PC-9 (cell line): Measurements from ENCODE around the gene IKZF2. TPM values are rescaled to one million over a fixed set of nuclear protein-coding genes. Genes with fewer than 3 reads are reported as not detected.

Source experiments
- BruUV-seq: library from RNA; stranded (reverse); fragments of 400-500 nt; replicated peaks from 2 replicates; lab custom pipeline; 2021; lab: Mats Ljungman, UMichigan
- CTCF ChIA-PET: fragments of 300-600 bp; sonication (Branson Sonifier 250); formaldehyde crosslinking; loops from one replicate; lab custom pipeline; 2022; ENCODE audit warnings: antibody characterized with exemption; lab: Charles Lee
- POLR2A ChIA-PET: fragments of 300-600 bp; sonication (Branson Sonifier 250); formaldehyde crosslinking; loops from one replicate; lab custom pipeline; 2022; ENCODE audit warnings: antibody characterized with exemption; ENCODE audit not compliant: unreplicated experiment; lab: Charles Lee
- DNase-seq, 2 experiments: peaks; one replicate each; pipeline versions ENCODE4 v3.0.0 to v3.0.0-alpha.2; 2015 to 2022; ENCODE audit warnings: mixed read lengths in 1 of 2
- H2AFZ ChIP-seq: fragments of 200-600 bp; sonication (generic); 2 replicates; pipeline ENCODE4 v1.8.1; 2017; ENCODE audit warnings: antibody characterized with exemption
- H3F3A ChIP-seq: fragments of 200-600 bp; sonication (generic); 2 replicates; pipeline ENCODE4 v1.8.1; 2017; ENCODE audit warnings: antibody characterized with exemption, mild to moderate bottlenecking, low read depth; ENCODE audit not compliant: insufficient read depth
- H3K27ac ChIP-seq: fragments of 200-600 bp; sonication (generic); 2 replicates; pipeline ENCODE4 v1.6.1; 2016; ENCODE audit warnings: mixed run types
- H3K27me3 ChIP-seq: fragments of 200-600 bp; sonication (generic); 2 replicates; pipeline ENCODE4 v1.6.1; 2016; ENCODE audit warnings: low read depth, mixed run types; ENCODE audit not compliant: insufficient read depth
- H3K36me3 ChIP-seq: fragments of 200-600 bp; sonication (generic); 2 replicates; pipeline ENCODE4 v1.6.1; 2016; ENCODE audit warnings: low read depth, mixed run types
- H3K4me1 ChIP-seq: fragments of 200-600 bp; sonication (generic); replicated peaks from 2 replicates; pipeline ENCODE4 v1.6.1; 2016; ENCODE audit warnings: mixed run types; ENCODE audit not compliant: insufficient read depth
- H3K4me2 ChIP-seq: fragments of 200-600 bp; sonication (generic); 2 replicates; pipeline ENCODE4 v1.6.1; 2017; ENCODE audit warnings: mixed run types
- H3K4me3 ChIP-seq: fragments of 200-600 bp; sonication (generic); 2 replicates; pipeline ENCODE4 v1.6.1; 2016; ENCODE audit warnings: mixed run types
- H3K79me2 ChIP-seq: fragments of 200-600 bp; sonication (generic); 2 replicates; pipeline ENCODE4 v1.6.1; 2017; ENCODE audit warnings: low read depth, mixed run types
- H3K9me2 ChIP-seq: fragments of 200-600 bp; sonication (generic); 2 replicates; pipeline ENCODE4 v1.8.1; 2017; ENCODE audit warnings: mild to moderate bottlenecking; ENCODE audit not compliant: insufficient read depth
- H3K9me3 ChIP-seq: fragments of 200-600 bp; sonication (generic); 2 replicates; pipeline ENCODE4 v1.8.1; 2016; ENCODE audit warnings: low read depth; ENCODE audit not compliant: insufficient read depth
- H4K20me1 ChIP-seq: fragments of 200-600 bp; sonication (generic); 2 replicates; pipeline ENCODE4 v1.8.1; 2017; ENCODE audit not compliant: insufficient read depth
- EZH2 ChIP-seq: fragments of 200-600 bp; sonication (generic); IDR thresholded peaks from 2 replicates; pipeline ENCODE4 v1.8.0; 2017; ENCODE audit warnings: antibody characterized with exemption, low read depth
- intact Hi-C: fragments of 100-400 bp; cut with micrococcal nuclease; formaldehyde crosslinking; loops from one replicate; pipeline ENCODE4 v1.10.0; 2022; ENCODE audit not compliant: unreplicated experiment
- total RNA-seq: library from RNA; stranded (reverse); gene quantifications from 2 replicates; pipeline ENCODE4 v1.2.3, GENCODE V29; 2021
- TF ChIP-seq, protein P1 (sequence below): fragments of 200-600 bp; sonication (generic); conservative IDR thresholded peaks from 2 replicates; pipeline ENCODE4 v1.6.1; 2017; ENCODE audit warnings: mixed run types, antibody characterized with exemption, mild to moderate bottlenecking, moderate library complexity

Gene IKZF2
- total RNA-seq, 1 experiment from 2014 or later, result 28.3 TPM

- Histone ChIP-seq H4K20me1 (no peaks in the 10 kb centered on the region), H2AFZ (no peak overlapping the region), H3K4me1 (no peaks in the 10 kb centered on the region), H3K79me2 (no peaks in the 10 kb centered on the region), H3K27me3 (no peaks in the 10 kb centered on the region), H3K4me2 (no peak overlapping the region), H3K9me2 (no peaks in the 10 kb centered on the region), H3K36me3 (no peaks in the 10 kb centered on the region), H3F3A (no peaks in the 10 kb centered on the region), H3K9me3 (no peaks in the 10 kb centered on the region), H3K27ac (no peak overlapping the region), H3K4me3 (no peak overlapping the region)
- BruUV-seq, result no TSS peak
- DNase-seq, result no peak
- CTCF ChIA-PET, result no interaction called here
- no peak for TF ChIP-seq EZH2
- TF ChIP-seq, protein P1, sequence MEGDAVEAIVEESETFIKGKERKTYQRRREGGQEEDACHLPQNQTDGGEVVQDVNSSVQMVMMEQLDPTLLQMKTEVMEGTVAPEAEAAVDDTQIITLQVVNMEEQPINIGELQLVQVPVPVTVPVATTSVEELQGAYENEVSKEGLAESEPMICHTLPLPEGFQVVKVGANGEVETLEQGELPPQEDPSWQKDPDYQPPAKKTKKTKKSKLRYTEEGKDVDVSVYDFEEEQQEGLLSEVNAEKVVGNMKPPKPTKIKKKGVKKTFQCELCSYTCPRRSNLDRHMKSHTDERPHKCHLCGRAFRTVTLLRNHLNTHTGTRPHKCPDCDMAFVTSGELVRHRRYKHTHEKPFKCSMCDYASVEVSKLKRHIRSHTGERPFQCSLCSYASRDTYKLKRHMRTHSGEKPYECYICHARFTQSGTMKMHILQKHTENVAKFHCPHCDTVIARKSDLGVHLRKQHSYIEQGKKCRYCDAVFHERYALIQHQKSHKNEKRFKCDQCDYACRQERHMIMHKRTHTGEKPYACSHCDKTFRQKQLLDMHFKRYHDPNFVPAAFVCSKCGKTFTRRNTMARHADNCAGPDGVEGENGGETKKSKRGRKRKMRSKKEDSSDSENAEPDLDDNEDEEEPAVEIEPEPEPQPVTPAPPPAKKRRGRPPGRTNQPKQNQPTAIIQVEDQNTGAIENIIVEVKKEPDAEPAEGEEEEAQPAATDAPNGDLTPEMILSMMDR, result no peak
- POLR2A ChIA-PET, result interaction anchor here (0.7 kb wide), 1 partner anchor 93 kb away, joined by 3 read pairs; no protein-coding TSS in a partner anchor
- intact Hi-C loops, result loop anchor here (5.0 kb wide), 2 partner anchors 103 to 132 kb away; partner anchors contain the start of gene IKZF2
Observed at GRCh38 chr2:213020268-213020667, 131.1 kb downstream of the IKZF2 start.

DNA sequence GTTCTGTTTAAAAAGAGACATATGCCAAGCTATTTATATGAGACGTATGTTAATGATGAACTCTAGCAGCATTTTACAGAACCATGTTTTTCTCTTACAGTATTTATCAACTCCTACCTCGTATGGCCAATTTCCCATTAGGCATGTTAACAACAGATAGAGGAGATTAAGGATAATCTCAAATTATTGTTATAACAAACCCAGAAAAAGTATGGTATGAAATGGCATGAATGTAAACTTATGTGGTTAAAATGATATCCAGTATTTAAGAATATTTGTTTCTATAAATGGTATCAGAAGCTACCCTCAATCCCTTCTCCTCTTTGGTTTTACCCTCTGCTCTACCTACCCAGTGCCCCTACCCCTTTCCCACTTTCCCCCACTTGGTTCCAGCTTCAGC lies 132.0 kb downstream of the IKZF2 start:
- no peaks in the 10 kb centered on the region for H3K36me3 ChIP-seq
- no peak overlapping the region for H3K27ac ChIP-seq
- no peaks in the 10 kb centered on the region for H4K20me1 ChIP-seq
- no peak overlapping the region for H2AFZ ChIP-seq
- H3K79me2 ChIP-seq, result no peaks in the 10 kb centered on the region
- no peak overlapping the region for H3K4me3 ChIP-seq
- no peak overlapping the region for H3K4me2 ChIP-seq
- H3F3A ChIP-seq, result no peaks in the 10 kb centered on the region
- no TSS peak for BruUV-seq
- intact Hi-C loops, result no loop called here
- H3K9me2 ChIP-seq, result no peaks in the 10 kb centered on the region
- ChIA-PET POLR2A (no interaction called here), CTCF (no interaction called here)
- H3K9me3 ChIP-seq, result no peaks in the 10 kb centered on the region
- no peaks in the 10 kb centered on the region for H3K4me1 ChIP-seq
- TF ChIP-seq EZH2, result no peak
- TF ChIP-seq, protein P1, result no peak
- no peak for DNase-seq
- H3K27me3 ChIP-seq, result no peaks in the 10 kb centered on the region

- Histone ChIP-seq H3K27me3 (no peaks in the 10 kb centered on the region), H2AFZ (no peak overlapping the region), H3K4me3 (no peak overlapping the region), H3F3A (no peaks in the 10 kb centered on the region), H3K9me3 (no peaks in the 10 kb centered on the region), H3K36me3 (no peaks in the 10 kb centered on the region), H4K20me1 (no peaks in the 10 kb centered on the region), H3K4me1 (no peaks in the 10 kb centered on the region), H3K4me2 (no peak overlapping the region), H3K27ac (no peak overlapping the region), H3K79me2 (no peaks in the 10 kb centered on the region), H3K9me2 (no peaks in the 10 kb centered on the region)
- CTCF ChIA-PET, result no interaction called here
- BruUV-seq, result no TSS peak
- intact Hi-C loops, result no loop called here
- no peak for DNase-seq
- POLR2A ChIA-PET, result interaction anchor here (0.5 kb wide), 1 partner anchor 131 kb away, joined by 3 read pairs; no protein-coding TSS in a partner anchor
- TF ChIP-seq, protein P1, result no peak
- TF ChIP-seq EZH2, result no peak
Observed at GRCh38 chr2:213018340-213018901, 133.0 kb downstream of the IKZF2 start.
